Tibial nerve (tissue), 3 donors: ENCODE measurements around the gene TYMP.

ENCODE experiments used
- POLR2A ChIP-seq, 2 donors: fragments of 450-650 bp; IDR thresholded peaks; one replicate each; pipeline ENCODE4 v1.6.1; 2017; ENCODE audit warnings: antibody characterized with exemption in 2 of 2, mild to moderate bottlenecking in 2 of 2, moderate library complexity in 2 of 2
- TF ChIP-seq, protein P1 (sequence below), 5 experiments: fragments of 200-600 bp in 3 of 5; fragments of 450-650 bp in 2 of 5; sonication (generic) in 3 of 5; IDR thresholded peaks; one replicate each; pipeline ENCODE4 v1.5.1; 2016 to 2019; ENCODE audit warnings: antibody characterized with exemption in 5 of 5, mild to moderate bottlenecking in 3 of 5, moderate library complexity in 2 of 5

DNA sequence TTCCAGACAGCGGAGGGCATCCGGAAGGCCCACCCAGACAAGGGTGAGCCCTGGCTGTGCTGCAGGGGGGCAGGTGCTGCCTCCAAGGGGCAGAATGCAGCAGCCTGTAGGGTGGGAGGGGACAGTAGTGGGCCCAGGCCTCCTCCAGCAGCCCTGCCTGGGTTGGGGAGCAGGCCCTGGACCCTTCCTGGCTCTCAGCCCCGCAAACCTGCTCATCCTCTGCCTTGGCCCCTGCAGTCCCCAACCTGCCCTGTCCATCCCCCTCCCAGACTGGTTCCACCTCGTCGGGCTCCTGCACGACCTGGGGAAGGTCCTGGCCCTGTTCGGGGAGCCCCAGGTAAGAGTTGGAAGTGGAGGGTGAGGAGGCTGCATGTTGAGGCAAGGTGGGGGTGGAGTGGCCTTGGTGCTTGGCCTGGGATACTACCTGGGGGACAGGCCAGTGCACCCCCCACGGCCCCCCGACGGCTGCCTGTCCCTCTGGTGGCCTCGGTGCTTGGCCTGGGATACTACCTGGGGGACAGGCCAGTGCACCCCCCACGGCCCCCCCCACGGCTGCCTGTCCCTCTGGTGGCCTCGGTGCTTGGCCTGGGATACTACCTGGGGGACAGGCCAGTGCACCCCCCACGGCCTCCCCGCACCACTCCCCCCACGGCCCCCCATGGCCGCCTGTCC, 41.7 kb downstream of the TYMP start:
- TF ChIP-seq, protein P1, sequence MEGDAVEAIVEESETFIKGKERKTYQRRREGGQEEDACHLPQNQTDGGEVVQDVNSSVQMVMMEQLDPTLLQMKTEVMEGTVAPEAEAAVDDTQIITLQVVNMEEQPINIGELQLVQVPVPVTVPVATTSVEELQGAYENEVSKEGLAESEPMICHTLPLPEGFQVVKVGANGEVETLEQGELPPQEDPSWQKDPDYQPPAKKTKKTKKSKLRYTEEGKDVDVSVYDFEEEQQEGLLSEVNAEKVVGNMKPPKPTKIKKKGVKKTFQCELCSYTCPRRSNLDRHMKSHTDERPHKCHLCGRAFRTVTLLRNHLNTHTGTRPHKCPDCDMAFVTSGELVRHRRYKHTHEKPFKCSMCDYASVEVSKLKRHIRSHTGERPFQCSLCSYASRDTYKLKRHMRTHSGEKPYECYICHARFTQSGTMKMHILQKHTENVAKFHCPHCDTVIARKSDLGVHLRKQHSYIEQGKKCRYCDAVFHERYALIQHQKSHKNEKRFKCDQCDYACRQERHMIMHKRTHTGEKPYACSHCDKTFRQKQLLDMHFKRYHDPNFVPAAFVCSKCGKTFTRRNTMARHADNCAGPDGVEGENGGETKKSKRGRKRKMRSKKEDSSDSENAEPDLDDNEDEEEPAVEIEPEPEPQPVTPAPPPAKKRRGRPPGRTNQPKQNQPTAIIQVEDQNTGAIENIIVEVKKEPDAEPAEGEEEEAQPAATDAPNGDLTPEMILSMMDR (IDR thresholded peaks at IDR 0.05) = no peak
- no peak for TF ChIP-seq POLR2A (IDR thresholded peaks at IDR 0.05)
